Mucosa of rectum (tissue), 2 donors: ENCODE data around the gene KRTAP5-3.

Experiments
- H3K27ac ChIP-seq, 2 donors: one replicate each; pipeline ENCODE4 v1.7.0; 2013; ENCODE audit warnings: inconsistent platforms in 2 of 2, low read depth in 2 of 2, low read length in 2 of 2
- H3K27me3 ChIP-seq, 2 donors: one replicate each; pipeline ENCODE4 v1.7.0; 2013; ENCODE audit warnings: low read length in 2 of 2; ENCODE audit not compliant: control insufficient read depth in 2 of 2, insufficient read depth in 2 of 2
- H3K36me3 ChIP-seq, 2 donors: one replicate each; pipeline ENCODE4 v1.7.0; 2013; ENCODE audit warnings: low read length in 2 of 2; ENCODE audit not compliant: control insufficient read depth in 2 of 2, insufficient read depth in 2 of 2
- H3K4me1 ChIP-seq, 2 donors: one replicate each; pipeline ENCODE4 v1.7.0; 2013; ENCODE audit warnings: low read length in 2 of 2, mild to moderate bottlenecking in 1 of 2; ENCODE audit not compliant: control insufficient read depth in 2 of 2, insufficient read depth in 2 of 2
- H3K4me3 ChIP-seq, 2 donors: one replicate each; pipeline ENCODE4 v1.7.0; 2013; ENCODE audit warnings: low read length in 2 of 2
- H3K9ac ChIP-seq, 2 donors: one replicate each; pipeline ENCODE4 v1.7.0; 2013; ENCODE audit warnings: low read length in 2 of 2, low read depth in 1 of 2, mild to moderate bottlenecking in 1 of 2
- H3K9me3 ChIP-seq, 2 donors: one replicate each; pipeline ENCODE4 v1.7.0; 2013; ENCODE audit warnings: low read length in 2 of 2; ENCODE audit not compliant: control insufficient read depth in 2 of 2
- donor health status: healthy.
- donor health status: Normal muscosa, but diverticular disease.

The KRTAP5-3 gene

GRCh38 chr11:1560649-1561251 is 47.5 kb downstream of the KRTAP5-3 start:
- Histone ChIP-seq H3K9me3 (no peaks in the 10 kb centered on the region), H3K27me3 (no peaks in the 10 kb centered on the region), H3K4me3 (no peak overlapping the region), H3K4me1 (peaks cover 22 to 49% of the 10 kb centered on the region in 2 donors), H3K27ac (no peak overlapping the region), H3K9ac (no peak overlapping the region), H3K36me3 (peaks cover 6 to 8% of the 10 kb centered on the region in 2 donors)

GRCh38 chr11:1560002-1560648 is 48.1 kb downstream of the KRTAP5-3 start:
- H3K4me1 ChIP-seq = peaks cover 23 to 51% of the 10 kb centered on the region in 2 donors
- no peaks in the 10 kb centered on the region for H3K9me3 ChIP-seq
- H3K27me3 ChIP-seq = no peaks in the 10 kb centered on the region
- peak overlapping the region; percentile 82 to 89 for H3K27ac ChIP-seq
- H3K9ac ChIP-seq = peak overlapping the region in 1 of 2 donors; percentile 46
- no peak overlapping the region for H3K4me3 ChIP-seq
- H3K36me3 ChIP-seq = peaks cover 6 to 8% of the 10 kb centered on the region in 2 donors

- Histone ChIP-seq H3K4me1 (peaks cover 31 to 51% of the 10 kb centered on the region in 2 donors), H3K36me3 (peaks cover 6 to 8% of the 10 kb centered on the region in 2 donors), H3K9ac (peak overlapping the region; percentile 47 to 64), H3K27me3 (no peaks in the 10 kb centered on the region), H3K9me3 (no peaks in the 10 kb centered on the region), H3K27ac (peak overlapping the region; percentile 82 to 89), H3K4me3 (no peak overlapping the region)
Measured at GRCh38 chr11:1559111-1559951, 48.9 kb downstream of the KRTAP5-3 start.

GRCh38 chr11:1558775-1559110 is 49.5 kb downstream of the KRTAP5-3 start:
- Histone ChIP-seq H3K9ac (peak overlapping the region; percentile 47 to 64), H3K27ac (peak overlapping the region; percentile 82 to 89), H3K9me3 (no peaks in the 10 kb centered on the region), H3K27me3 (no peaks in the 10 kb centered on the region), H3K4me3 (peak overlapping the region; percentile 3 to 43), H3K36me3 (peaks cover 6 to 8% of the 10 kb centered on the region in 2 donors), H3K4me1 (peaks cover 32 to 51% of the 10 kb centered on the region in 2 donors)

- Histone ChIP-seq H3K9me3 (no peaks in the 10 kb centered on the region), H3K27ac (peak overlapping the region; percentile 82 to 89), H3K36me3 (peaks cover 6 to 8% of the 10 kb centered on the region in 2 donors), H3K4me1 (peaks cover 34 to 53% of the 10 kb centered on the region in 2 donors), H3K9ac (peak overlapping the region; percentile 47 to 64), H3K27me3 (no peaks in the 10 kb centered on the region), H3K4me3 (peak overlapping the region; percentile 3 to 43)
Measured at GRCh38 chr11:1557904-1558774, 50.1 kb downstream of the KRTAP5-3 start.
